DMS53 treated with DMSO at 0.1 percent for 48 hours (cell line): ENCODE measurements around the gene CSKMT.
"Not testable (repeated sequence)": the region's sequence is repeated elsewhere in the genome, so short reads cannot be mapped to it uniquely, and the experiment has no call there.

ENCODE experiments used
- DNase-seq: peaks from one replicate; lab custom pipeline; 2025; ENCODE audit not compliant: unreplicated experiment; lab: John Stamatoyannopoulos, UW

CSKMT gene

DNA sequence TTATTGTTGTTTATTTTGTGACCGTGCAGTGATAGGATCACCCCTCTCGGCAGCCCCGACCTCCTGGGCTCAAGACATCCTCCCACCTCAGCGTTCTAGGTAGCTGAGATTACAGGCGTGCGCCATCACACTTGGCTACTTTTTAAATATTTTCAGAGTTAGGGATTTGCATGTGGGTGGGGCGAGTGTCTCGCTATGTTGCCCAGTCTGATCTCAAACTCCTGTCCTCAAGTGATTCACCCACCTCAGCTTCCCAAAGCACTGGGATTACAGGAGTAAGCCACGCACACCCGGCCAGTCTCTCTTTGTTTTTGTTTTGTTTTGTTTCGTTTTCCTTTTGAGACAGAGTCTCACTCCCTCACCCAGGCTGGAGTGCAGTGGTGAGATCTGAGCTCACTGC, 10.8 kb upstream of the CSKMT start:
- DNase-seq: no peak

DNA sequence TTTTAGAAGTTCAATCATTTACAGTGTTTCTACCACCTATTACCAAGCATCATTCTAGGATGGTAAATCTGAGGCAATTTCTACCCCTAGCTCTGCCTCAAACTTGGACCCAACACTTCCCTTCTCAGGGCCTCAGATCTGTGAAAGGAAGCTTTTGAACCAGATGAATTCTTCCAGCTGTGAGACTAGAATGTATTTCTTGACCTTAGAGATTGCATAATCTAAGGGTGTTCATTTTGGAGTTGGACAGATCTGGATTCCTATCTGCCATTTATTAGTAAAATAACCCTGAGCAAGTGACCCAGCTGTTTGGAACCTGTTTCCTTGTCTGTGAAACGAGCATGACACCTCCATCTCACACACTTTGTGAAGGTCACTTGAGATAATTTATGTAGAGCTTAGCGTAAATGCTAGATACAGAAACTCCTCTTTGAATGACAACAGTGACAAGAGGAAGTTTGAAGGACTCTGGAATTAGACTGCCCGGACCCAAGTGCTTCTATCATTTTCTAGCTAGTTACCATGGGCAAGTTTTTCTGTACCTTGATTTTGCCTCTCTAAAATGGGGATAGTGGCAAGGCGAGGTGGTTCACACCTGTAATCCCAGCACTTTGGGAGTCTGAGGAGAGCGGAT, 8.2 kb upstream of the CSKMT start:
- no peak for DNase-seq

GRCh38 chr11:62664405-62665074, 572 bp upstream of the CSKMT start:
- peak; percentile 61 for DNase-seq

GRCh38 chr11:62665599-62666258, 617 bp downstream of the CSKMT start:
- DNase-seq: peak; percentile 61

GRCh38 chr11:62666259-62666926, 1.3 kb downstream of the CSKMT start:
- DNase-seq: no peak

- no peak for DNase-seq
Observed at GRCh38 chr11:62667460-62667859, 2.3 kb downstream of the CSKMT start.

- no peak for DNase-seq
Observed at GRCh38 chr11:62669420-62670161, 4.5 kb downstream of the CSKMT start.

- DNase-seq: peak; percentile 72
Observed at GRCh38 chr11:62671236-62671607, 6.1 kb downstream of the CSKMT start.

- peak; percentile 77 for DNase-seq
Observed at GRCh38 chr11:62671608-62672389, 6.7 kb downstream of the CSKMT start, which contains the start of the genes LBHD1 and UQCC3. TSS of gene LBHD1 (minus strand) at chr11:62672267. CDS start at chr11:62670031, 2,236 bp downstream. TSS of gene UQCC3 (plus strand) at chr11:62671673. CDS start at chr11:62671746, 73 bp downstream.

DNA sequence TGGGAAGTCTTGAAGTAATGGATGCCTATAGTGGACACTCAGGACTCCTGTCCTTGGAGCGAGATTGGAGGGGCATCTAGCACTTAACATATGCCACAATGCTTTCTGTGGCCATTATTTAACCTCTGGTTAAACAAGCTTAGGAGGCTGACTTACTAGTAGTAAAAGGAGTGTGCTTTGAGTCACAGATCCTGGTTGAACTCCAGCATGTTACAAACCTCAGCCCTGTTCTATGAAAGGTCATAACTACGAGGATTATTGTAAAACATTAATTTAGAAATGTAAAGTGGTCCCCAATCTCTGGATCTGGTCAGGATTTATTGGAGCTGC, 8.0 kb downstream of the CSKMT start:
- DNase-seq: no peak

- not testable (repeated sequence) for DNase-seq
Observed at GRCh38 chr11:62675415-62675814, 10.3 kb downstream of the CSKMT start.

- DNase-seq: no peak
Observed at GRCh38 chr11:62676698-62677097, 11.6 kb downstream of the CSKMT start.

- DNase-seq: no peak
Observed at GRCh38 chr11:62677156-62677555, 12.0 kb downstream of the CSKMT start.

GRCh38 chr11:62677714-62678113, 12.6 kb downstream of the CSKMT start:
- no peak for DNase-seq

DNA sequence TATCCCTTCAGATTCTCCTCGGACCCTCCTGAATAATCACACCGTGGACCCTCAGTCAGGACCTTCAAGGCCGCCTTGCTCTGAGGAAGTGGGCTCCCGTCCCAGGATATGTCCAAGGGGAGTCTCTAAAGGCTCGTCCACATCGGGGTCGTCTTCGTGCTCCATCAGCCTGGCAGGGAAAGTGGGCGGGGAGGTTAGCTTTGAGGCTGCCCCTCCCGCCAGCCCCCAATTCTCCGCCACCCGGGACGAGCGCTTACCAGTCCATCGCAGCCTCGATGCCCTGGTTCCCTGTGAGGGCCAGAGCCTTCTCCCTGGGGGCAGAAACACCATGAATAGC, 13.3 kb downstream of the CSKMT start:
- DNase-seq: no peak

GRCh38 chr11:62678770-62679696, 13.9 kb downstream of the CSKMT start, which contains the start of gene UBXN1:
TSS of gene UBXN1 (minus strand) at chr11:62679073. CDS start at chr11:62678923, 150 bp downstream.
- peak; percentile 80 for DNase-seq

GRCh38 chr11:62680825-62681240, 15.7 kb downstream of the CSKMT start:
- peak; percentile 76 for DNase-seq

DNA sequence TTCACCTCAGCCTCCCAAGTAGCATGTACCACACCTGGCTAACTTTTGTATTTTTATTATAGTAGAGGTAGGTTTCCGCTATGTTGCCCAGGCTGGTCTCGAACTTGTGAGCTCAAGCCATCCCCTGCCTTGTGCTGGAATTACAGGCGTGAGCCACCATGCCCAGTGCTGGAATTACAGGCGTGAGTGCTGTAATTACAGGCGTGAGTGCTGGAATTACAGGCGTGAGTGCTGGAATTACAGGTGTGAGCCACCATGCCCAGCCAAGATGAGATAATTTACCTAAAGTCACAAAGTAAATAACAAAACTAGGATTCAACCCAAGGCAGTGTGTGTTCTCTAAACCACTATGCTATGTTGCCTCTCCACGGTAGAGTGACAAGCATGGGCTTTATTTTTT, 17.4 kb downstream of the CSKMT start:
- DNase-seq: no peak
